Adrenal gland (tissue), 12 donors: Measurements from ENCODE around the gene CYSRT1. TPM values are rescaled to one million over a fixed set of nuclear protein-coding genes. Genes with fewer than 3 reads are reported as not detected.

Experiments
- DNase-seq, 7 donors: peaks; one replicate each; pipeline ENCODE4 v3.0.0-alpha.2; 2019 to 2020
- H3K27ac ChIP-seq, 5 donors: fragments of 200-600 bp; sonication (generic) in 4 of 5; 1 replicate in 3 of 5; 2 replicates in 2 of 5; pipeline versions ENCODE4 v1.5.1 to v1.8.0; 2016 to 2020; ENCODE audit warnings: mild to moderate bottlenecking in 1 of 5
- H3K27me3 ChIP-seq: fragments of 200-600 bp; 2 replicates; pipeline ENCODE4 v1.8.0; 2021
- H3K36me3 ChIP-seq, 2 donors: fragments of 200-600 bp; replicated peaks in 1 of 2; 1 replicate in 1 of 2; 2 replicates in 1 of 2; pipeline versions ENCODE4 v1.5.1 to v1.8.0; 2018 to 2022
- H3K4me1 ChIP-seq, 2 donors: fragments of 200-600 bp; replicated peaks in 1 of 2; 1 replicate in 1 of 2; 2 replicates in 1 of 2; pipeline versions ENCODE4 v1.5.1 to v1.8.0; 2018 to 2021
- H3K4me3 ChIP-seq, 4 donors: fragments of 200-600 bp; sonication (generic) in 3 of 4; one replicate each; pipeline ENCODE4 v1.5.1; 2016 to 2018
- H3K9me3 ChIP-seq, 3 donors: fragments of 200-600 bp; sonication (generic) in 1 of 3; replicated peaks in 1 of 3; 1 replicate in 2 of 3; 2 replicates in 1 of 3; pipeline versions ENCODE4 v1.5.1 to v1.8.0; 2016 to 2021
- CTCF ChIP-seq, 6 experiments: fragments of 450-650 bp in 4 of 6; fragments of 200-600 bp in 2 of 6; sonication (generic) in 1 of 6; IDR thresholded peaks; 1 replicate in 5 of 6; 2 replicates in 1 of 6; pipeline versions ENCODE4 v1.5.1 to v1.8.0; 2016 to 2021; ENCODE audit warnings: antibody characterized with exemption in 6 of 6, mild to moderate bottlenecking in 2 of 6, moderate library complexity in 1 of 6
- POLR2A ChIP-seq, 2 donors: fragments of 450-650 bp; IDR thresholded peaks; one replicate each; pipeline ENCODE4 v1.6.1; 2017; ENCODE audit warnings: antibody characterized with exemption in 2 of 2, mild to moderate bottlenecking in 2 of 2, moderate library complexity in 1 of 2
- WGBS, 4 donors: extraction: QIAGEN DNeasy Blood & Tissue Kit in 2 of 4; methylation state at CpG; one replicate each; pipeline versions ENCODE4 v1.1.5 to v1.1.7; 2013 to 2017; 5-methylcytosine and 5-hydroxymethylcytosine counted together
- intact Hi-C, 2 donors: fragments of 100-400 bp; cut with DNase I; formaldehyde crosslinking; loops; one replicate each; pipeline versions ENCODE4 v1.14.1 to v1.15.0; 2022 to 2023
- polyA plus RNA-seq, 3 donors: library from polyadenylated mRNA; stranded (reverse); fragments of 200-250 nt in 2 of 3; fragments of 350-450 nt in 1 of 3; fragmentation: Illumina TruSeq in 1 of 3; extraction: RNeasy Lipid Tissue Mini Kit (QIAGEN cat#74804) in 1 of 3; gene quantifications; one replicate each; pipeline ENCODE4 v1.2.3, GENCODE V29; 2013 to 2014
- total RNA-seq, 9 donors: library from RNA; depleted of rRNA in 4 of 9; stranded (reverse); fragments of >200 nt in 4 of 9; fragments of 120-200 nt in 1 of 9; fragmentation: NEBNext Ultra II Directional in 1 of 9; extraction: Animal tissue kit (Norgen Biotek cat#: 25700) in 1 of 9; gene quantifications; one replicate each; pipeline versions ENCODE4 v1.1.0 to v1.2.4, GENCODE V29; 2013 to 2023
- donor health status: healthy with polysubstance abuse.
- donor health status: Bipolar disorder and iron deficiency.
- donor health status: DM: yes; HTN: yes; CAD: no.
- donor health status: DM: no; HTN: no; CAD: no.
- donor health status: DM: no; HTN: no; CAD: no.
- donor health status: DM: yes; HTN: yes; CAD: no.

Gene CYSRT1
- total and polyA plus RNA-seq, 12 donors, result 0.56 to 4.6 (median 1.7) TPM; not detected in 1

DNA sequence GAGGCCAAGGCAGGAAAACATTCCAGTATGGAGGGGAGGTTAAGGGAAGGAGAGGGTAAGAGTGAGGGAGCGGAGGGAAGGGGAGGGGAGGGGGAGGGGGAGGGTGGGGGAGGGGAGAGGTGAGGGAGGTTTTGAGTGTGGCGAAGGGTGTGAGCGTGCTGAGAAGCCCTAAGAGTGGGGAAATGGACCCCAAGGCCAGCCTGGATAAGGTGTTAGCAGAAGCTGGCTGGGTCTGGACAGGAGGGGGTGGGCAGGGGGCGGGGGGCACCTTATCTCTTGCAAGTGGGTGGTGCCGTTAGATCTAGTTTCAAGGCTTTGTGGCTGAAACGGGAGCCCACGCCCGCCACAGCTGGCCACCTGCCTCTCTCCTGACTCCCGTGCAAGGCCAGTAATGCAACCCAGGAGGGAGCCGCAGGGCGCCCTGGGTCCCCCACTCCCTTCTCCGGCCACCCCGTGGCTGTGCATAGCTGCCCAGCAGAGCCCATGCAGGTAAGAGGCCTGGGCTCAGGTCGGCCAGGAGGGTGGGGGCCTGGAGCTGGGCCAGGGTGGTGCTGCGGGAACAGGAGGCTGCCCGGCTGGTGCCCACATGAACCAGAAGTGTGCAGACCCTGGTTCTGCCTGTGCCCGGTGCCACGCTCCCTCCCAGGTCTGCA is 3.0 kb downstream of the CYSRT1 start:
- Histone ChIP-seq H3K27me3 (peaks cover 42% of the 10 kb centered on the region), H3K9me3 (no peaks in the 10 kb centered on the region), H3K36me3 (no peaks in the 10 kb centered on the region), H3K4me3 (no peak overlapping the region), H3K4me1 (peaks cover 2 to 9% of the 10 kb centered on the region in 2 donors), H3K27ac (no peak overlapping the region)
- no peak for TF ChIP-seq CTCF (IDR thresholded peaks at IDR 0.05)
- no peak for TF ChIP-seq POLR2A (IDR thresholded peaks at IDR 0.05)
- 25 to 33% (median 29%) methylated on average over 4 to 18 of the region's 18 CpGs for WGBS, 4 donors
- intact Hi-C loops, result loop anchor here (5.0 kb wide), 1 partner anchor 111 kb away; no protein-coding TSS in a partner anchor
- no peak for DNase-seq

- H3K9me3 ChIP-seq, result no peaks in the 10 kb centered on the region
- H3K27me3 ChIP-seq, result peaks cover 42% of the 10 kb centered on the region
- 48 to 70% (median 56%) methylated on average over 4 to 29 of the region's 29 CpGs; no CpG with 5 or more reads in 1 of the 4 donors for WGBS, 4 donors
- peaks cover 0 to 8% of the 10 kb centered on the region in 2 donors for H3K4me1 ChIP-seq
- H3K4me3 ChIP-seq, result no peak overlapping the region
- TF ChIP-seq CTCF (IDR thresholded peaks at IDR 0.05), result no peak
- TF ChIP-seq POLR2A (IDR thresholded peaks at IDR 0.05), result no peak
- DNase-seq, result no peak
- no peak overlapping the region for H3K27ac ChIP-seq
- H3K36me3 ChIP-seq, result no peaks in the 10 kb centered on the region
- intact Hi-C loops, result loop anchor here (5.0 kb wide), 1 partner anchor 111 kb away; no protein-coding TSS in a partner anchor
Measured at GRCh38 chr9:137228506-137228967, 3.6 kb downstream of the CYSRT1 start.

DNA sequence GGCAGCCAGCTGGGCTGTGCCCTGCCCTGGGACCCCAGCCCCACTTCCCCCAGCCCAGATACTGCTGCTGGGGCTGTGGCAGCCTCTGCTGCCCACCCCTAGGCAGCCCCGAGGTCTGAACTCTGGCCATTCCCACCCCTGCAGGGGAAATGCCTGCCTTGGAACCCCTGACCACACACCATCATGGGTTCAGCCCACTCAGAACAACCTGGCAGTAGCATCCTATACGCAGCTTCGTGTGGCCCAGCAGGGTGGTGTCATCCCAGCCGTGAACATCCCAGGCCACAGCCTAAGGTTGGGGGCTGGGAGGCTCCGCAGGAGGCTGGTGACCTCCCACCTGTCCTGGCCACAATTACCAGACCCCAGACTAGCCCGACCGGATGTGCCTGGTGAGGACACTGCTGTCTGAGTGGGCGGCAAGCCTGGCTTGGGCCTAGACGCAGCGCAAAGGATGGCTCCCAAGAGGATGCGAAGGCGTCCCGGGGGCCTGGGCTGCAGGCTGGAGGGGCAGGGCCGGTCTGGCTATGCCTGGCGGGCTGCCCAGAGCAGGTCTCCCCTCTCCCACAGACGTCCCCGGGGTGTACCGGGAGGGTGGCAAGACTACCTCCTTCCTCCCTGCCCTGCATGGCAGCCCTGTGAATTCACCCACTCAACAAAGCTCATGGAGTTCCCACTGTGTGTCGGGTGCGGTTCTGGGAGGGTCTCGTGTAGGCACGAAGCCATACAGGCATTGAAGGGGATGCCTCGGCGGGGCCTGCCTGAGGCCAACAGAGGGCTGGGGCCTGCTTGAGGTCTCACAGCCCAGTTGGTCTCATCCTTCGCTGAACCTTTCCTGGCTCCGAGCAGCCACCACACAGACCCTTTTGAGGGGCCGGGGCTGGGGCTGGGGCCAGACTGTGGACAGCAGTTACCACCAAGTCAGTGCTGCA is 4.3 kb downstream of the CYSRT1 start:
- intact Hi-C loops, result loop anchor here (5.0 kb wide), 1 partner anchor 112 kb away; no protein-coding TSS in a partner anchor
- no peaks in the 10 kb centered on the region for H3K9me3 ChIP-seq
- no peak overlapping the region for H3K27ac ChIP-seq
- H3K36me3 ChIP-seq, result no peaks in the 10 kb centered on the region
- 56 to 65% (median 61%) methylated on average over 9 to 27 of the region's 27 CpGs for WGBS, 4 donors
- TF ChIP-seq POLR2A (IDR thresholded peaks at IDR 0.05) (no peak), CTCF (IDR thresholded peaks at IDR 0.05) (no peak)
- H3K4me3 ChIP-seq, result no peak overlapping the region
- H3K27me3 ChIP-seq, result peaks cover 44% of the 10 kb centered on the region
- DNase-seq, result no peak
- H3K4me1 ChIP-seq, result peaks cover 0 to 2% of the 10 kb centered on the region in 2 donors
